SU-DHL-6 (cell line): ENCODE measurements around the gene NFE2.

Experiments
- CTCF ChIP-seq: fragments of 200-600 bp; sonication (generic); IDR thresholded peaks from one replicate; pipeline ENCODE4 v1.5.1; 2017; ENCODE audit warnings: antibody characterized with exemption, mild to moderate bottlenecking, low read length, moderate library complexity; ENCODE audit not compliant: insufficient read depth, poor library complexity, severe bottlenecking
- EZH2phosphoT487 ChIP-seq: fragments of 200-600 bp; sonication (generic), shearing (Covaris generic); conservative IDR thresholded peaks from 2 replicates; pipeline ENCODE4 v1.6.1; 2018; ENCODE audit warnings: mild to moderate bottlenecking, antibody characterized with exemption, low read length, moderate library complexity, mixed read lengths

- TF ChIP-seq CTCF (no peak), EZH2phosphoT487 (no peak)
These were observed 15.4 kb downstream of the NFE2 start for GRCh38 chr12:54285150-54286041.
